Gastroesophageal sphincter (tissue), 4 donors: Measurements from ENCODE around the gene PTP4A2. TPM values are rescaled to one million over a fixed set of nuclear protein-coding genes. Genes with fewer than 3 reads are reported as not detected.

Experiments
- ATAC-seq: fragments of 150-250 bp; one replicate; pipeline ENCODE4 v1.9.1; 2016; ENCODE audit warnings: mild to moderate bottlenecking, moderate library complexity
- H3K27ac ChIP-seq, 4 donors: fragments of 200-600 bp; sonication (generic) in 3 of 4; 1 replicate in 3 of 4; 2 replicates in 1 of 4; pipeline ENCODE4 v1.5.1; 2016 to 2019
- H3K27me3 ChIP-seq: fragments of 200-600 bp; sonication (generic); one replicate; pipeline ENCODE4 v1.5.1; 2019
- H3K36me3 ChIP-seq, 2 donors: fragments of 200-600 bp; sonication (generic); one replicate each; pipeline ENCODE4 v1.5.1; 2019; ENCODE audit warnings: control low read depth in 1 of 2
- H3K4me1 ChIP-seq, 3 donors: fragments of 200-600 bp; sonication (generic); 1 replicate in 2 of 3; 2 replicates in 1 of 3; pipeline ENCODE4 v1.5.1; 2016 to 2019; ENCODE audit warnings: control low read depth in 2 of 3
- H3K4me3 ChIP-seq, 2 donors: fragments of 200-600 bp; sonication (generic); one replicate each; pipeline ENCODE4 v1.5.1; 2019; ENCODE audit warnings: mild to moderate bottlenecking in 1 of 2, moderate library complexity in 1 of 2
- H3K9me3 ChIP-seq, 3 donors: fragments of 200-600 bp; sonication (generic); one replicate each; pipeline ENCODE4 v1.5.1; 2017 to 2019; ENCODE audit warnings: control low read depth in 2 of 3
- EP300 ChIP-seq: sonication (generic); formaldehyde crosslinking; IDR thresholded peaks from one replicate; pipeline ENCODE4 v1.6.1; 2017; ENCODE audit warnings: antibody characterized with exemption, mild to moderate bottlenecking
- POLR2A ChIP-seq, 2 donors: fragments of 450-650 bp; IDR thresholded peaks; one replicate each; pipeline ENCODE4 v1.6.1; 2017; ENCODE audit warnings: antibody characterized with exemption in 2 of 2, mild to moderate bottlenecking in 2 of 2, moderate library complexity in 1 of 2
- POLR2AphosphoS5 ChIP-seq: sonication (generic); formaldehyde crosslinking; IDR thresholded peaks from one replicate; pipeline ENCODE4 v1.6.1; 2017; ENCODE audit warnings: antibody characterized with exemption
- WGBS, 2 donors: methylation state at CpG; one replicate each; pipeline ENCODE4 v1.1.5; 2018; ENCODE audit warnings: low coverage in 1 of 2; 5-methylcytosine and 5-hydroxymethylcytosine counted together
- total RNA-seq, 4 donors: library from RNA; depleted of rRNA; stranded (reverse); fragments of >200 nt; gene quantifications; one replicate each; pipeline ENCODE4 v1.1.0, GENCODE V29; 2016
- TF ChIP-seq, protein P1 (sequence below), 4 experiments: fragments of 200-600 bp in 2 of 4; fragments of 450-650 bp in 2 of 4; sonication (generic) in 1 of 4; IDR thresholded peaks; one replicate each; pipeline ENCODE4 v1.5.1; 2017 to 2019; ENCODE audit warnings: antibody characterized with exemption in 4 of 4, mild to moderate bottlenecking in 2 of 4, moderate library complexity in 2 of 4

The PTP4A2 gene
- total RNA-seq, 4 donors from 2014 or later, result 203 to 273 (median 250) TPM

GRCh38 chr1:31959521-31960340 is 21.6 kb upstream of the PTP4A2 start:
- no peaks in the 10 kb centered on the region for H3K9me3 ChIP-seq
- H3K27me3 ChIP-seq, result no peaks in the 10 kb centered on the region
- peaks cover 12 to 30% (median 14%) of the 10 kb centered on the region in 3 donors for H3K4me1 ChIP-seq
- no peaks in the 10 kb centered on the region for H3K36me3 ChIP-seq
- TF ChIP-seq, protein P1, sequence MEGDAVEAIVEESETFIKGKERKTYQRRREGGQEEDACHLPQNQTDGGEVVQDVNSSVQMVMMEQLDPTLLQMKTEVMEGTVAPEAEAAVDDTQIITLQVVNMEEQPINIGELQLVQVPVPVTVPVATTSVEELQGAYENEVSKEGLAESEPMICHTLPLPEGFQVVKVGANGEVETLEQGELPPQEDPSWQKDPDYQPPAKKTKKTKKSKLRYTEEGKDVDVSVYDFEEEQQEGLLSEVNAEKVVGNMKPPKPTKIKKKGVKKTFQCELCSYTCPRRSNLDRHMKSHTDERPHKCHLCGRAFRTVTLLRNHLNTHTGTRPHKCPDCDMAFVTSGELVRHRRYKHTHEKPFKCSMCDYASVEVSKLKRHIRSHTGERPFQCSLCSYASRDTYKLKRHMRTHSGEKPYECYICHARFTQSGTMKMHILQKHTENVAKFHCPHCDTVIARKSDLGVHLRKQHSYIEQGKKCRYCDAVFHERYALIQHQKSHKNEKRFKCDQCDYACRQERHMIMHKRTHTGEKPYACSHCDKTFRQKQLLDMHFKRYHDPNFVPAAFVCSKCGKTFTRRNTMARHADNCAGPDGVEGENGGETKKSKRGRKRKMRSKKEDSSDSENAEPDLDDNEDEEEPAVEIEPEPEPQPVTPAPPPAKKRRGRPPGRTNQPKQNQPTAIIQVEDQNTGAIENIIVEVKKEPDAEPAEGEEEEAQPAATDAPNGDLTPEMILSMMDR (IDR thresholded peaks at IDR 0.05), result no peak
- no peak for TF ChIP-seq POLR2A (IDR thresholded peaks at IDR 0.05)
- TF ChIP-seq EP300, result no peak
- no peak overlapping the region for H3K4me3 ChIP-seq
- H3K27ac ChIP-seq, result no peak overlapping the region
- ATAC-seq, result no peak
- WGBS, 2 donors, result 86 to 87% methylated on average over 3 to 6 of the region's 6 CpGs

DNA sequence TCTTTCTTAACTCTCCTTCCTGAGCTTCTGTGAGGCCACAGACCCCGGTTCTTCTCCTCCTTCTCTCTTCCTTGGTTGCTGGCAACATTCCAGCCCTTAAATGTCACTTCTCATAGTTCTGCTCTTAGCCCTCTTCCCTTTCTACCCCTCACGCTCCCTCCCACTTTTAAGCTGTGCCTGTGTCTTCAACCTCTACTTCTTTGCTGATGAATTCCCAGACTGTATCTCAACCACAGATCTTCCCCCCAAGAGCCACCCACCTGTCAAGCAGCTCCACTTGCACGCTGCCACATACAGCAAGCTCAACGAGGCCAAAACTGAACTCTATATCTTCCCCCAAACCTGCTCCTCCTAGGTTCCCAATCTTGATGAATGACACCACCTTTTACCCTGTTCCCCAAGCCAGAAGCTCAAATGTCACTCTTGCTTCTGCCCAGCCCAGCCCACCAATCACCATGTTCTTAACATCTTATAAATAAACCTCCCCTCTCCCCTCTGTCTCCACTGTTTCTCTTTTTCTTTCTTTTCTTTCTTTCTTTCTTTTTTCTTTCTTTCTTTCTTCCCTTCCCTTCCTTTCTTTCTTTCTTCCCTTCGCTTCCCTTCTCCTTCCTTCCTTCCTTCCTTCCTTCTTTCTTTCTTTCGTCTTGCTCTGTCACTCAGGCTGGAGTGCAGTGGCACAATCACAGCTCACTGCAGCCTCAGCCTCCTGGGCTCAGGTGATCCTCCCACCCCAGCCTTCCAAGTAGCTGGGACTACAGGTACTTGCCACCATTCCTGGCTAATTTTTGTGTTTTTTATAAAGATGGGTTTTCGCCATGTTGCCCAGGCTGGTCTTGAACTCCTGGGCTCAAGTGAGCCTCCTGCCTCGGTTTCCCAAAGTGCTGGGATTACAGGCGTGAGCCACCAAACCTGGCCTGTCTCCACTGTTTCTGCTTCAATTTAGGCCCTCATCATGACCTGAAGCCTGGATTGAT is 19.8 kb upstream of the PTP4A2 start:
- WGBS, 2 donors, result 74 to 76% methylated on average over 7 to 9 of the region's 9 CpGs
- Histone ChIP-seq H3K9me3 (no peaks in the 10 kb centered on the region), H3K4me3 (no peak overlapping the region), H3K36me3 (no peaks in the 10 kb centered on the region), H3K27me3 (no peaks in the 10 kb centered on the region), H3K4me1 (peaks cover 16 to 36% (median 22%) of the 10 kb centered on the region in 3 donors), H3K27ac (peak overlapping the region in 1 of 4 donors; percentile 91)
- ATAC-seq, result no peak
- TF ChIP-seq POLR2AphosphoS5 (no peak), EP300 (no peak), POLR2A (IDR thresholded peaks at IDR 0.05) (no peak)
- TF ChIP-seq, protein P1 (IDR thresholded peaks at IDR 0.05), result no peak

GRCh38 chr1:31955917-31956736 is 18.0 kb upstream of the PTP4A2 start:
- H3K36me3 ChIP-seq, result no peaks in the 10 kb centered on the region
- H3K4me3 ChIP-seq, result no peak overlapping the region
- H3K27ac ChIP-seq, result peak overlapping the region; percentile 79 to 91 (median 87)
- peaks cover 16 to 47% (median 22%) of the 10 kb centered on the region in 3 donors for H3K4me1 ChIP-seq
- peak; percentile 77 for ATAC-seq
- no peaks in the 10 kb centered on the region for H3K27me3 ChIP-seq
- no peaks in the 10 kb centered on the region for H3K9me3 ChIP-seq
- WGBS, 2 donors, result 42 to 53% methylated on average over 8 to 9 of the region's 11 CpGs
- TF ChIP-seq POLR2AphosphoS5, result peak; percentile 87
- peak in 1 of 2 donors; percentile 19 for TF ChIP-seq POLR2A (IDR thresholded peaks at IDR 0.05)
- TF ChIP-seq, protein P1 (IDR thresholded peaks at IDR 0.05), result peak in 3 of 4 experiments; percentile 21 to 41 (median 30)
- TF ChIP-seq EP300, result no peak

DNA sequence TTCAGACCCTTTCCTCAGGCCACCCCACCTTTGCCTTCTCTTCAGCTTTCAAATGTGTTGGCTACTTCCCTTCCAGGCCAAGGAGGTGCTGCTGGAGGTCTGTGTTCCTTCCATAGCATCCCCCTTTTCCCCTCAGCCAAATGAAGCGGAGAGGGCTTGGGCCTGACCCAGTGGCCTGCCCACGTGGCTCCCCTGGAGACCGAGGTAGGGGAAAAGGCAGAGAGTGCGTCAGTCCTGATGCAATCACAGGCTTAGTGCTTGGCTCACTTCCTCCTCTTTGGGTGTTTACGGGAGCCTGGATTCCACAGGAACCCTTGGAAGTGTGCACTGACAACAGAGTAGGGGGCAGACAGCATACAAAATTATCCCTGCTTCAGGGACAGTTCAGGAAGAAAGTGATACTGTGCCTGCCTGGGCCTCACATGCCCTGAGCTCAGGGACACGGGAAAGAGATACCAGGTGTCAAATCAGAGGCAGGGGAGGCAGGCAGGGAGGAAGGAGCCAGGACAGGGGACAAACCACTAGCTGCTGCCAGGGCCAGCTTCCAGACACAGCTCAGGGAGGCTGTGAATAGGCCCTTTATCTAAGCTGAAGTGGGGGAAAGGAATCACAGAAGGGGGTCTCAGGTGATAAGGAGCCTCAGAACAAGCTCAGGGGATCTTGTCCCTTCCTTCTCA is 16.6 kb upstream of the PTP4A2 start:
- no peak overlapping the region for H3K4me3 ChIP-seq
- H3K27me3 ChIP-seq, result no peaks in the 10 kb centered on the region
- no peaks in the 10 kb centered on the region for H3K9me3 ChIP-seq
- no peaks in the 10 kb centered on the region for H3K36me3 ChIP-seq
- WGBS, 2 donors, result 0 to 8% methylated on average over 1 to 3 of the region's 6 CpGs
- H3K27ac ChIP-seq, result peak overlapping the region; percentile 79 to 91 (median 87)
- TF ChIP-seq, protein P1 (IDR thresholded peaks at IDR 0.05), result no peak
- TF ChIP-seq POLR2AphosphoS5 (peak; percentile 98), POLR2A (IDR thresholded peaks at IDR 0.05) (no peak), EP300 (no peak)
- peaks cover 16 to 50% (median 22%) of the 10 kb centered on the region in 3 donors for H3K4me1 ChIP-seq
- peak; percentile 97 for ATAC-seq
